Urinary bladder (tissue), 4 donors: ENCODE results near the gene RASSF9. TPM values are rescaled to one million over a fixed set of nuclear protein-coding genes. Genes with fewer than 3 reads are reported as not detected.

Experiments
- DNase-seq: peaks from one replicate; pipeline ENCODE4 v3.0.0-alpha.2; 2015; ENCODE audit errors: extremely low spot score
- H3K27ac ChIP-seq: one replicate; pipeline ENCODE4 v1.5.1; 2013; ENCODE audit warnings: low read depth, mild to moderate bottlenecking, moderate library complexity
- H3K36me3 ChIP-seq: one replicate; pipeline ENCODE4 v1.6.1; 2013; ENCODE audit warnings: mild to moderate bottlenecking, moderate library complexity; ENCODE audit not compliant: insufficient read depth
- H3K4me1 ChIP-seq: one replicate; pipeline ENCODE4 v1.6.1; 2013; ENCODE audit warnings: mild to moderate bottlenecking, moderate library complexity; ENCODE audit not compliant: insufficient read depth
- H3K4me3 ChIP-seq: one replicate; pipeline ENCODE4 v1.5.1; 2013; ENCODE audit warnings: low read depth, low read length
- WGBS: extraction: QIAGEN DNeasy Blood & Tissue Kit; methylation state at CpG from one replicate; pipeline ENCODE4 v1.1.7; 2013; 5-methylcytosine and 5-hydroxymethylcytosine counted together
- polyA plus RNA-seq: library from polyadenylated mRNA; stranded (reverse); fragments of 200-250 nt; gene quantifications from one replicate; pipeline ENCODE4 v1.2.3, GENCODE V29; 2013
- total RNA-seq: library from RNA; depleted of rRNA; stranded (reverse); fragments of >200 nt; gene quantifications from one replicate; pipeline ENCODE4 v1.2.3, GENCODE V29; 2014
- donor health status: healthy with polysubstance abuse.
- donor health status: healthy.

The RASSF9 gene
- total and polyA plus RNA-seq, 2 donors = 0.92 to 10.4 TPM

DNA sequence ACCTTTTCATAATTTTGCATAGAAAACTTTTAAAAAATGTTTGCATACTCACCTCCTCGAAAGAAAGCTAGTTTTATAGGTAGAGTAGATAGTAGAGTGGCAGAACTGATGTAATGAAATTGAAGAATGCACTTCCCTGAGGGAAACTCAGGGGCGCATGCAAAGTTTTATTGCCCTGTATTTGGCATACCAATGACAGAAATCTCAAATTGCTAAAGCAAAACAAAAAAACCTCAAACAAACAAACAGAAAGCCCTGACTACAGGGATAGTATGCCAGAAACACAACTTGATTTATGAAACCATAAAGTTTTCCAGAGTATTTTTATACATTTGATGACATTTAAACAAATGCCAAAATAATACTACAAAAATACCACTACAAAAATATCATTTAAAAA is 1.8 kb downstream of the RASSF9 start:
- Histone ChIP-seq H3K36me3 (no peaks in the 10 kb centered on the region), H3K4me3 (no peak overlapping the region), H3K4me1 (no peaks in the 10 kb centered on the region), H3K27ac (no peak overlapping the region)
- DNase-seq = no peak
- 32% methylated on average over 2 of the region's 2 CpGs for WGBS

DNA sequence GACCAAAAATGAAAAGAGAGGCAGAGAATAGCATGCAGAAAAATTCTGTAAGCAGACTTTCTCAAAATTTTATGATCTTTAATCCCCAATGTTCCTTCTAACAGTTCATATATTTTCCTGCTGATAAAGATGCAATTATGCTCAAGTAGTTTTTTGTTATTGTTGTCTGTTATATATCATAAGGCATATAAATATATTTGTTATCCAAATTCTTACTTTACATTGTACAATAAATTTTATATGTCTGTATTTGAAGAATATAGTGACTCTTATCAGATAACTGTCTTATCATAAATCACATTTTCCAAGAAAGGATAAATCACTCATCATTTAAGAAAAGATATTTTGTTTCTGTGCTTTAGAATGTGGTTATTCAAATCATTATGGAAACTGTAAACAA is 2.6 kb downstream of the RASSF9 start:
- DNase-seq = no peak
- H3K27ac ChIP-seq = no peak overlapping the region
- no peaks in the 10 kb centered on the region for H3K4me1 ChIP-seq
- no peaks in the 10 kb centered on the region for H3K36me3 ChIP-seq
- H3K4me3 ChIP-seq = no peak overlapping the region

DNA sequence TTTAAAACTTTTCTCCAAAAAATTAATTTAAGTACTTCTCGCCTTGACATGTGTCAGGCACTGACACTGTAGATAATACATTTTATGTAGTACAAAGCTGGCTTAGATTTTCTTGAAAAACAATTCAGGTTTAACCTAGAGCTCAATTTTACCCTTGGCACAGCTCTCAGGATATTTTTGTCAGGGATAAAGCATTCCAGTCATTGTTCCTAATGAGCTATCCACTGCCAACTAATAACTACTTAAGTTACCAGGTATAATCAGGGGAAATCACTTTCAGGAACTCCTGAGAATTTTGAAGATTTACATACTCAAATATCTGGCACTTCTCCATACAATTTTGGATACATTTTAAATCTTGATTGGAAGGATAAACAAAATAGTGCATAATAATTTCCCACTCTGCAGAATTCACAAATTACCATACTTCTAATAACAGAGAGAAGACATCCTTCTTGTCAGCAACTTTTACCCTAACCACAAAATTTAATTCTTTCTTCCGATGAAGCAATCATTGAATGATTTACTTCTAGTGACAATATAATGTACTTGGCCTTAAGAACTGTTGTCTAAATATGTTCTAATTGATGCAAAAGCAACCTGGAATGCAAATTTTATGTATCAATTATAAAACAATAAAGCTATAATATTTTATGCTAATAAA is 4.8 kb downstream of the RASSF9 start:
- WGBS = 79% methylated on average over 2 of the region's 2 CpGs

GRCh38 chr12:85829391-85829790 is 6.8 kb downstream of the RASSF9 start:
- Histone ChIP-seq H3K36me3 (no peaks in the 10 kb centered on the region), H3K27ac (no peak overlapping the region), H3K4me1 (no peaks in the 10 kb centered on the region), H3K4me3 (no peak overlapping the region)
- DNase-seq = no peak
- WGBS = 82% methylated on average over 2 of the region's 2 CpGs

More for the DNA sequence above, 4.8 kb downstream of the RASSF9 start:
- no peaks in the 10 kb centered on the region for H3K36me3 ChIP-seq
- H3K27ac ChIP-seq = no peak overlapping the region
- no peak for DNase-seq
- H3K4me1 ChIP-seq = no peaks in the 10 kb centered on the region
- H3K4me3 ChIP-seq = no peak overlapping the region

GRCh38 chr12:85828576-85828975 is 7.6 kb downstream of the RASSF9 start:
- H3K27ac ChIP-seq = no peak overlapping the region
- 98% methylated on average over 1 of the region's 1 CpG for WGBS
- no peaks in the 10 kb centered on the region for H3K4me1 ChIP-seq
- DNase-seq = no peak
- no peak overlapping the region for H3K4me3 ChIP-seq
- no peaks in the 10 kb centered on the region for H3K36me3 ChIP-seq

- Histone ChIP-seq H3K27ac (no peak overlapping the region), H3K36me3 (no peaks in the 10 kb centered on the region)
- no peak for DNase-seq
Measured at GRCh38 chr12:85825746-85826145, 10.5 kb downstream of the RASSF9 start.

GRCh38 chr12:85823436-85824180 is 12.6 kb downstream of the RASSF9 start:
- Histone ChIP-seq H3K4me1 (no peaks in the 10 kb centered on the region), H3K36me3 (no peaks in the 10 kb centered on the region), H3K27ac (no peak overlapping the region), H3K4me3 (no peak overlapping the region)
- WGBS = 82% methylated on average over 4 of the region's 4 CpGs
- no peak for DNase-seq

More at GRCh38 chr12:85825746-85826145, 10.5 kb downstream of the RASSF9 start:
- Histone ChIP-seq H3K4me1 (no peaks in the 10 kb centered on the region), H3K4me3 (no peak overlapping the region)

DNA sequence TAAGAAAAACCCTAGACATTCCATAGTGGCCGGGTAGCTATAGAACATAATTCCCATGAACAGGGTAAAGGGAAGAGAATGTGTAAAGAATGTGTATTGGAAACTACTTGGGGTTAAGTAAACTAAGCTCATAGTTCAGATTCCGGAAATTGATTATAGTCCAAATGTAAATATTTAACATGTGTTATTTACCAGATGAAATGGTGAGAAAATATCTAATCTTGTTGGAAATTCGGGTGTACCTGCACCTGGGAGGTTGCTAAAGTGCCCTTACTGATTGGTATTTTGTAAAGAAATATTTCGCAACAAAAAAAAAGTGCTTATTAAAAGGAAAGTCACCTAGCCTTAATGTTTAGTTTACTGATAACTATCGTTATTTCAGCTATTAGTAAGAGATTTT is 14.4 kb downstream of the RASSF9 start:
- H3K27ac ChIP-seq = no peak overlapping the region
- 61% methylated on average over 5 of the region's 5 CpGs for WGBS
- no peaks in the 10 kb centered on the region for H3K36me3 ChIP-seq
- H3K4me1 ChIP-seq = no peaks in the 10 kb centered on the region
- DNase-seq = no peak
- H3K4me3 ChIP-seq = no peak overlapping the region

DNA sequence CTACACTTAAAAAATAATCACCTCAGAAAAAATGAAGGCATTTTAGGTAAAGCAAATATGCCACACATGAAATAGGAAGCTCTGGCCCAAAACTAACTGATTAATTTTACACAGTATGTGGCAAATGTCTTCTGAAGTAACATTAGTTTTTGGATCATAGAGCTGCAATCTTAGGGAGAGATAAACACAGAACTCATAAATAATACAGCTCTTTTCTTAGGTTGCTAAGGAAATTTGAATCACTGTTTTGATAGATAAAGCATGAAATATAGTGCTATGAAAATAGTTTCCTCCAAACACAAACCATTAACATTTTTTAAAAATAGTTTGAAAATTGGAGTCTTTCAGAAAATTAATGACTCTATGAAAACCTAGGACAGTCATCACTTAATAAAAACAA is 15.0 kb downstream of the RASSF9 start:
- DNase-seq = no peak
- Histone ChIP-seq H3K4me3 (no peak overlapping the region), H3K36me3 (no peaks in the 10 kb centered on the region), H3K4me1 (no peaks in the 10 kb centered on the region), H3K27ac (no peak overlapping the region)

DNA sequence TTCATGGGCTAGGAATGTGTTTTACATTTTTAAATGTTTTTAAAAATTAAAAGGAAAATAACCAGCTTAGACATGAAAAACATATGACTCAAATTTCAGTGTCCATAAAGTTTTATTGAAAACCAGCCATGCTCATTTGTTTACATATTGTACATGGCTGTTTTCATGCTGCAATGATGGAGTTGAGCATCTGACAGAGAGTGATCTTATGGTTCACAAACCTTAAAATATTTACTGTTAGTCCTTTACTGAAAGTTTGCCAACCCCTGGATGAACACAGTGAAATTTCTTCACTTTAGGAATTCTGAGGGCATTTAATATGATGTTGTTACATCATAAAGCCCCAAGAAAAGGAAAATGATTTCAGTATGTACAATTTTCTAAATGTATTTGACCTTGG is 16.1 kb downstream of the RASSF9 start:
- H3K36me3 ChIP-seq = no peaks in the 10 kb centered on the region
- H3K27ac ChIP-seq = no peak overlapping the region
- no peaks in the 10 kb centered on the region for H3K4me1 ChIP-seq
- no peak for DNase-seq
- H3K4me3 ChIP-seq = no peak overlapping the region

DNA sequence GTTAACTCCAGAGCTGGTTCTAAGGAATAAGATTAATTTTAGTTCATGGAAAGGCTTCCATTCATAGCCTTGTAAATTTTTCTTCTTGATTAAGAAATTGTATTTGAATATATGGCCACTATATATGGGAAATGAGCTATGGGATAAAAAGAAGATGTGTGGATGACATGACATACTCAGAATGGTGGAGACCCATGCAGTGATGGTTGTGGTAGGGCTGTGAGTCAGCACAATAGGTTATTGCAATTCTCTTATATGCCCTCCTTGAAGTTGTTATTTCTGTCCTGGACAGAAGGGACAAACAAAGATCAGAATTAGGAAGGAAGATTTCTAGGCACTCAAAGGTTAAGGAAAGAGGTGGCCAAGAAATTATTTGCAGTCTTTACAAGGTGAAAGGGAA is 21.5 kb downstream of the RASSF9 start:
- no peak overlapping the region for H3K4me3 ChIP-seq
- H3K36me3 ChIP-seq = no peaks in the 10 kb centered on the region
- DNase-seq = no peak
- no peaks in the 10 kb centered on the region for H3K4me1 ChIP-seq
- H3K27ac ChIP-seq = no peak overlapping the region

DNA sequence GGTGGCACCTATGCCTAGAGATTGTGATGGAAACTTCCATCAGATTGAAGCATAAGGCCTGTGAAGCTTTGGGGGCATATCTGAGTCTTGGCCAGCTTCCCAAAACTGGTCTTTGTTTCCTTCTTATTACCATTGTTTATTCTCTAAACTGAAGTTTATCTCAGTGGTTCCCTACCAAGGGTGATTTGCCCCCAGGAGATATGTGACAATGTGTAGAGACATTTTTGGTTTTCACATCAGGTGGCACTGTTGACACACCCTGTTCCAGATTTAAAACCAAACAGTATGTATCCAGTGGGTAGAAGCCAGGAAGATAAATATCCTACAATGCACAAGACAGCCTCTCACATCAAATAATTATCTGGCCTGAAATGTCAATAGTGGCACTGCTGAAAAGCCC is 22.1 kb downstream of the RASSF9 start:
- Histone ChIP-seq H3K36me3 (no peaks in the 10 kb centered on the region), H3K27ac (no peak overlapping the region), H3K4me1 (no peaks in the 10 kb centered on the region), H3K4me3 (no peak overlapping the region)
- no peak for DNase-seq

DNA sequence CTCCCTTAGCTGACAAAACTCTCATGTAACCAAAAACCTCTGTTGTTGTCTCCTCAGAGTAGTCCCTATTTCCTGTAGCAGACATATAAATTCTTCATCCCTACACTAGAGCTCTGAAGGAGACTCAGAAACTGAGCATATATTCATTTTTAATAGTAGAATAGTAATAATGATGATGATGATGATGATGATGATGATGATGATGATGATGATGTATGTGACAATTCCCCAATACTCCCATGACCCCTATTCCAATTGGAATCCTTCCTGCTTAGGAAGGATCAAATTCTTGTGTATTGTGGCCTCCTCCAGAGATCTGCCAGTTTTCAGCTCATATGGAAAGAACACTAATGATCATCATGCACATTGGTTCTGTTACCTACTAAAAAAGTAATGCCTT is 26.7 kb downstream of the RASSF9 start:
- Histone ChIP-seq H3K4me3 (no peak overlapping the region), H3K27ac (no peak overlapping the region), H3K36me3 (no peaks in the 10 kb centered on the region), H3K4me1 (no peaks in the 10 kb centered on the region)
- no peak for DNase-seq

- Histone ChIP-seq H3K36me3 (no peaks in the 10 kb centered on the region), H3K27ac (no peak overlapping the region), H3K4me1 (no peaks in the 10 kb centered on the region), H3K4me3 (no peak overlapping the region)
- DNase-seq = no peak
Measured at GRCh38 chr12:85807730-85808129, 28.5 kb downstream of the RASSF9 start.

DNA sequence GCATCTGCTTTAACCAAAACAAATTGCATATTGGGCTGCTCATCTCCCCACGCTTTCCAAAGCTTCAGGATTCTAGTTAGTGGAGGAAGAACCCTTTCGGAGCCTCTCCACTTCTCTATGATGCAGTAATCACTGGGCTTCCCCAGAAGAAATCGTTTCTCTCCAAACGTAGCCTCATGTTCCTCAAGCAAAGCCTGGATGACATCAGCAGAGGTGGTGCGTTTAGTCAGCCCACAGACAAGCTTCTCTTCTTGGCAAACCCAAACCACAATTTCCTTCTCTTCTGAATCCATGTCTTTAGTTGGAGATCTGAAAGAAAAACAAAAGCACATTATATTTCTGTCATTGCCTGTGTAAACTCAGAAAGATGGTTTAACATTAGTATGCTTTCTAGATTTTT is 30.6 kb downstream of the RASSF9 start:
- H3K27ac ChIP-seq = no peak overlapping the region
- no peaks in the 10 kb centered on the region for H3K36me3 ChIP-seq
- H3K4me1 ChIP-seq = no peaks in the 10 kb centered on the region
- no peak overlapping the region for H3K4me3 ChIP-seq
- 51% methylated on average over 5 of the region's 5 CpGs for WGBS
- no peak for DNase-seq
